Stomach (tissue), 9 donors: Measurements from ENCODE around the gene EPHB1. TPM values are rescaled to one million over a fixed set of nuclear protein-coding genes. Genes with fewer than 3 reads are reported as not detected.

Experiments used
- DNase-seq, 2 donors: peaks; one replicate each; pipeline versions ENCODE4 v3.0.0 to v3.0.0-alpha.2; 2013 to 2019
- H3K27ac ChIP-seq, 5 donors: fragments of 200-600 bp in 4 of 5; sonication (generic) in 4 of 5; one replicate each; pipeline ENCODE4 v1.5.1; 2013 to 2019; ENCODE audit warnings: mild to moderate bottlenecking in 1 of 5, moderate library complexity in 1 of 5
- H3K27me3 ChIP-seq, 3 donors: fragments of 200-600 bp; sonication (generic); one replicate each; pipeline ENCODE4 v1.5.1; 2017 to 2019; ENCODE audit warnings: mixed run types in 1 of 3
- H3K36me3 ChIP-seq, 4 donors: fragments of 200-600 bp; sonication (generic); 1 replicate in 3 of 4; 2 replicates in 1 of 4; pipeline ENCODE4 v1.5.1; 2016 to 2019
- H3K4me1 ChIP-seq, 4 donors: fragments of 200-600 bp; sonication (generic); one replicate each; pipeline ENCODE4 v1.5.1; 2016 to 2019
- H3K4me3 ChIP-seq, 4 donors: fragments of 200-600 bp; sonication (generic) in 3 of 4; one replicate each; pipeline ENCODE4 v1.5.1; 2016 to 2019; ENCODE audit warnings: mild to moderate bottlenecking in 1 of 4
- H3K9me3 ChIP-seq, 4 donors: fragments of 200-600 bp; sonication (generic); one replicate each; pipeline ENCODE4 v1.5.1; 2016 to 2019
- EP300 ChIP-seq: sonication (generic); formaldehyde crosslinking; IDR thresholded peaks from one replicate; pipeline ENCODE4 v1.6.1; 2017; ENCODE audit warnings: antibody characterized with exemption
- POLR2A ChIP-seq, 4 donors: fragments of 450-650 bp; IDR thresholded peaks; one replicate each; pipeline ENCODE4 v1.6.1; 2016; ENCODE audit warnings: antibody characterized with exemption in 4 of 4, control low read depth in 2 of 4, mild to moderate bottlenecking in 1 of 4, moderate library complexity in 1 of 4
- POLR2AphosphoS5 ChIP-seq, 3 donors: sonication (generic); formaldehyde crosslinking; IDR thresholded peaks; one replicate each; pipeline ENCODE4 v1.6.1; 2016; ENCODE audit warnings: antibody characterized with exemption in 3 of 3
- WGBS, 5 donors: extraction: QIAGEN DNeasy Blood & Tissue Kit in 3 of 5; methylation state at CpG; one replicate each; pipeline versions ENCODE4 v1.1.5 to v1.1.7; 2013 to 2018; 5-methylcytosine and 5-hydroxymethylcytosine counted together
- intact Hi-C: fragments of 100-400 bp; cut with DNase I; formaldehyde crosslinking; loops from one replicate; pipeline ENCODE4 v1.15.1; 2023; ENCODE audit warnings: low total_unique reads
- polyA plus RNA-seq, 3 donors: library from polyadenylated mRNA; stranded (reverse); fragments of 200-250 nt; gene quantifications; one replicate each; pipeline ENCODE4 v1.2.3, GENCODE V29; 2013
- total RNA-seq, 5 donors: library from RNA; depleted of rRNA; stranded (reverse); fragments of >200 nt; gene quantifications; one replicate each; pipeline versions ENCODE4 v1.1.0 to v1.2.3, GENCODE V29; 2014 to 2016
- TF ChIP-seq, protein P1 (sequence below), 7 experiments: fragments of 450-650 bp in 4 of 7; fragments of 200-600 bp in 3 of 7; sonication (generic) in 3 of 7; IDR thresholded peaks; one replicate each; pipeline ENCODE4 v1.5.1; 2016 to 2019; ENCODE audit warnings: antibody characterized with exemption in 7 of 7, control low read depth in 2 of 7, mild to moderate bottlenecking in 1 of 7
- donor health status: healthy with polysubstance abuse.
- donor health status: Bipolar disorder and iron deficiency.
- donor health status: healthy.

EPHB1 gene
- total and polyA plus RNA-seq, 8 donors, result 0.13 to 2.3 (median 1.0) TPM; not detected in 4

DNA sequence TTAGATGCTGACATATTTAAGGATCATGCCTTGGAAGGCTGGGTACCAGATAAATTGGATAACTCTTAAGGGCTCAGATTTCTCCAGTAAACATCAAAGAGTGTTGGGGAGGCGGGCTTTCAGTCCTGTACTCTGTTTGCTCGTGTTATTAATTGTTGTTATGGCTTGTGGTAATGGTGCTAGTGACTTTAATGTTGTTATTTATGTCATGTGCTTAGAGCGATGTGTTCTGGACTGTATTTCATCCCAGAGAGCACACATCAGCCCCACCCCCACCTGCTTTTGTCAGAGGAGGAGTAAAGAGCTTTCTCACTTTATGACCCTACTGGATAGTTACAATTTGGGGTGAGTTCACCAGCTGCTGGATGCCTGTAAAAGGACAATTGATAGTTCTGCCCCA lies 386.3 kb downstream of the EPHB1 start:
- 41 to 77% (median 61%) methylated on average over 3 of the region's 3 CpGs for WGBS, 5 donors
- intact Hi-C loops, result no loop called here
- H3K27me3 ChIP-seq, result no peaks in the 10 kb centered on the region
- TF ChIP-seq POLR2A (IDR thresholded peaks at IDR 0.05), result no peak
- TF ChIP-seq, protein P1, sequence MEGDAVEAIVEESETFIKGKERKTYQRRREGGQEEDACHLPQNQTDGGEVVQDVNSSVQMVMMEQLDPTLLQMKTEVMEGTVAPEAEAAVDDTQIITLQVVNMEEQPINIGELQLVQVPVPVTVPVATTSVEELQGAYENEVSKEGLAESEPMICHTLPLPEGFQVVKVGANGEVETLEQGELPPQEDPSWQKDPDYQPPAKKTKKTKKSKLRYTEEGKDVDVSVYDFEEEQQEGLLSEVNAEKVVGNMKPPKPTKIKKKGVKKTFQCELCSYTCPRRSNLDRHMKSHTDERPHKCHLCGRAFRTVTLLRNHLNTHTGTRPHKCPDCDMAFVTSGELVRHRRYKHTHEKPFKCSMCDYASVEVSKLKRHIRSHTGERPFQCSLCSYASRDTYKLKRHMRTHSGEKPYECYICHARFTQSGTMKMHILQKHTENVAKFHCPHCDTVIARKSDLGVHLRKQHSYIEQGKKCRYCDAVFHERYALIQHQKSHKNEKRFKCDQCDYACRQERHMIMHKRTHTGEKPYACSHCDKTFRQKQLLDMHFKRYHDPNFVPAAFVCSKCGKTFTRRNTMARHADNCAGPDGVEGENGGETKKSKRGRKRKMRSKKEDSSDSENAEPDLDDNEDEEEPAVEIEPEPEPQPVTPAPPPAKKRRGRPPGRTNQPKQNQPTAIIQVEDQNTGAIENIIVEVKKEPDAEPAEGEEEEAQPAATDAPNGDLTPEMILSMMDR (IDR thresholded peaks at IDR 0.05), result no peak
- no peak for TF ChIP-seq POLR2AphosphoS5 (IDR thresholded peaks at IDR 0.05)
- TF ChIP-seq EP300, result no peak
- no peak for DNase-seq
- H3K4me3 ChIP-seq, result no peak overlapping the region
- no peak overlapping the region for H3K27ac ChIP-seq
- no peaks in the 10 kb centered on the region for H3K36me3 ChIP-seq
- no peaks in the 10 kb centered on the region for H3K4me1 ChIP-seq
- H3K9me3 ChIP-seq, result no peaks in the 10 kb centered on the region

DNA sequence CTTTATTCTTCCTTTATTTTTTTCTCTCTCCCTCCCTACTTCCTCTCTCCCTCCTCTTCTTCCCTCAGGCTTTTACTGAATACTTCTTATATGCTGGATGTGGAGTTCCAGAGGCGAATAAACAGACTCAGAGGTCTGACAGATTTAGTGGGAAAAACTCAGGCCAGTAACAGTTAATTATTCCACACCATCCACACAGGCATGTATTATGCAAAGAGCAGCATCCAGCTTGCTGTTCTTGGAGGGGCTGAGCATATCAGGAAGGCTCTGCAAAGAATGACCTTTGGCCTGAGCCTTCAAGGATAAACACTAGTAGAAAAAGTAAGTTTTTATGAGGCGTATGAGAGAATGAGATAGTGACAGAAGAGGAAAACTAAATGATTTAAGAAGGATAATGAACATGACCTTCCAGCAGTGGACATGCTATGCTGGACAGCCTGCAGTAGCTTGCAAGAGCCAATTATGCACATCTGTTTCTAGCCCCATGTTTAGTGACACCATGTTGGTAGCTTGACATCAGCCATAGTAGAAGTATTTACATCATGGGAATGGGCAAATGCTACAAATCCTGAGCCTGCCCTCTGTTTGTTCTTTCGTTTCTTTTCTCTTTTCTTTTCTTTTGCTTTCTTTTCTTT lies 387.4 kb downstream of the EPHB1 start:
- no peaks in the 10 kb centered on the region for H3K27me3 ChIP-seq
- no peak overlapping the region for H3K4me3 ChIP-seq
- H3K9me3 ChIP-seq, result no peaks in the 10 kb centered on the region
- no peaks in the 10 kb centered on the region for H3K4me1 ChIP-seq
- WGBS, 5 donors, result 60 to 82% (median 64%) methylated on average over 3 of the region's 3 CpGs
- no peak overlapping the region for H3K27ac ChIP-seq
- no peak for TF ChIP-seq POLR2AphosphoS5 (IDR thresholded peaks at IDR 0.05)
- no peak for TF ChIP-seq POLR2A (IDR thresholded peaks at IDR 0.05)
- no peak for TF ChIP-seq EP300
- TF ChIP-seq, protein P1 (IDR thresholded peaks at IDR 0.05), result no peak
- intact Hi-C loops, result no loop called here
- H3K36me3 ChIP-seq, result no peaks in the 10 kb centered on the region
- no peak for DNase-seq

DNA sequence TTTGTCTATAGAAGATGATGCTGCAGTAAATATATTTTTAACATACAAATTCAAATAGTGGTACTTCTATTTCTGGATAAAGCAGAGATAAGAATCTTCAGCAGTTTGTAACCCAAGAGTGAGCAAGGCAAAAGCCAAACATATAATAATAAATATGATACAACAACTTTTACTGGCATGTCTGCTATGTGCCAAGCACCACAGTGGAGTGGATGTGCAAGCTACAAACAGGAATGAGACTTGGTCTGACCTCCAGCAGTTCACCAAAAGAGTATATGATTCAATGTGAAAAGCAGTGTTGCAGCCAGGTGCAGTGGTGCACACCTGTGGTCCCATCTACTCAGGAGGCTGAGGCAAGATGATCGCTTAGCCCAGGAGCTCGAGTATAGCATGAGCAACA lies 395.6 kb downstream of the EPHB1 start:
- intact Hi-C loops, result no loop called here
- TF ChIP-seq EP300 (no peak), POLR2A (IDR thresholded peaks at IDR 0.05) (no peak), POLR2AphosphoS5 (IDR thresholded peaks at IDR 0.05) (no peak)
- TF ChIP-seq, protein P1 (IDR thresholded peaks at IDR 0.05), result no peak
- no peak for DNase-seq
- Histone ChIP-seq H3K27ac (no peak overlapping the region), H3K4me3 (no peak overlapping the region), H3K36me3 (no peaks in the 10 kb centered on the region), H3K9me3 (no peaks in the 10 kb centered on the region), H3K27me3 (no peaks in the 10 kb centered on the region), H3K4me1 (no peaks in the 10 kb centered on the region)
- 31 to 78% (median 55%) methylated on average over 2 of the region's 2 CpGs for WGBS, 5 donors

DNA sequence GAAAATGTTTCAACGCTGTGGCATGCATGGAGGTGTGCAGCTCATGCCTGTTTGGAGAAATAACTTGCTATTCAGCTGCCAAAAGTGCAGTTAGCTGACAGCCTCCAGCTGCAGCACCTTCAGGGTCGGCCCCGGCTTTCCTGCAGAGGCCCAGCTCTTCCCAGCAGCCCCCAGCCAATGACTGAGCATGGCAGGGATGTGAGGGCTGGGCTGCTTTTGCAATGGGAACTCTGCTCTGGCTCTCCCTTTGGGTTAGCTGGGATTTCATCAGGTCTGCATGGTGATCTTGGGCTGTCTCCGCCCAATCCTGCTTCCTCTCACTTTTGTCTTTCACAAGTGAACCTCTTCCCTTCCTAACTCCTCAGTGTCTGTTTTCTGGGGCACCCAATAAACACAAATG lies 396.6 kb downstream of the EPHB1 start:
- no peaks in the 10 kb centered on the region for H3K9me3 ChIP-seq
- DNase-seq, result no peak
- no peaks in the 10 kb centered on the region for H3K4me1 ChIP-seq
- no peak overlapping the region for H3K27ac ChIP-seq
- no peaks in the 10 kb centered on the region for H3K27me3 ChIP-seq
- no peak overlapping the region for H3K4me3 ChIP-seq
- intact Hi-C loops, result no loop called here
- TF ChIP-seq EP300 (no peak), POLR2AphosphoS5 (IDR thresholded peaks at IDR 0.05) (no peak), POLR2A (IDR thresholded peaks at IDR 0.05) (no peak)
- TF ChIP-seq, protein P1 (IDR thresholded peaks at IDR 0.05), result no peak
- 45 to 60% (median 49%) methylated on average over 3 to 4 of the region's 4 CpGs for WGBS, 5 donors
- H3K36me3 ChIP-seq, result no peaks in the 10 kb centered on the region
